GM12874 (cell line): ENCODE results near the gene MCL1.

Experiments used
- CTCF ChIP-seq: IDR thresholded peaks from 2 replicates; pipeline ENCODE4 v1.5.1; 2011; ENCODE audit warnings: low read depth, mild to moderate bottlenecking, control low read depth, low read length, moderate library complexity; ENCODE audit not compliant: insufficient read depth

The MCL1 gene

DNA sequence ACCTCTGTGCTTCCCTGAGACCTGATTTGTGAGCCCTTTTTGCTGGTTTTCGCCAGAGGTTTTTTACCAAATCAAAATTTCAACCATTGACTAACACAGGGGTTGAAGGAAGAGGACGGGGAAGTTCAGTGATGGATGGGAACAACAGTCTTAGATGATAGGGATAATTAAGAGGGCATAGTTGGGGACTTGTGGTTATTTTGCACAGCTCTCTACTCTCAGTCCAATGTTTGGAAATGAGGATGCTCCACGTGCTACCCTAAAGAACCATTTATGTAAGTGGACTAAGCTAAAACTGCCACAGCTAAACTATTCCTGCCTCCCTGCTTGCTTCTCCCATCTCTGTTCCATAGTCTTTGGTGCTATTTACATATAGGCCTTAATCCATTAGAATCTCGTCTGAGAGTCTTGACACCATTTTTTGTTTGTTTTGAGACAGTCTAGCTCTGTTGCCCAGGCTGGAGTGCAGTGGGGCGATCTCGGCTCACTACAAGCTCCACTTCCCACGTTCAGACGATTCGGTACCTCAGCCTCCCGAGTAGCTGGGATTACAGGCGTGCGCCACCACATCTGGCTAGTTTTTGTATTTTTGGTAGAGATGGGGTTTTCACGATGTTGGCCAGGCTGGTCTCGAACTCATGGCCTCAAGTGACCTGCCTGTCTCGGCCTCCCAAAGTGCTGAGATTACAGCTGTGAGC is 684 bp upstream of the MCL1 start:
- TF ChIP-seq CTCF, result no peak

- TF ChIP-seq CTCF, result no peak
Measured at GRCh38 chr1:150578272-150579109, 919 bp downstream of the MCL1 start.

DNA sequence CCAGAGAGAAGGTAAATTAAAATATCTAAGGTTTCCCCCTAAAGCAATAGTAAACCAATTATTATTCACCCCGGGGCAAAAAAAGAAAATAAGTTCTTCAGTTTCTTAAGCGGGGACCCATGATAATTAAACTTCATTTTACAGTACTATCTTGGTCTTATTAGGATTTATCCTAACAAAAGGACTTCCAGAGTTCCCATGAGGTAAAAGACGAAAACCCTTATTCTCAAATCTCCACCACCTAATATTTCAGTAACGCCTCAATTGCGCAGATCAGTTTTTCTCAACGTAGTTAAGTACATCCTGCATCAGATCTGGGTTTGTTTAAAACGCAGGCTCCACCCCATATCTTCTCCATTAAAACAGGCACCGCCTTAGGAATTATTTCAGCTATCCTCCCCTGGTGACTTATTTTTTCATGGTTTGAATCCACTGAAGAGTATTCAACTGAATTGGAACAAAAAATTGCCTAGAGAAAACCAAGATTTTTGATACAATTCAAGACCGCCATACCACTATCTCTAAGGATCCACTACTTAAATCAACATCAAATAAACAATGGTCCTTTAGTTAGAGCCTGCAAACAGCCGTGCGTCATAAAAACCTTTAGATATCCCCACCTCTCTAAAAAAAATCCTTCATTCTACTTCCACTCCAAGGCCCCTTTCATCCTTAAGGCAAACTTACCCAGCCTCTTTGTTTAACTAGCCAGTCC is 1.7 kb downstream of the MCL1 start:
- TF ChIP-seq CTCF, result no peak

- no peak for TF ChIP-seq CTCF
Measured at GRCh38 chr1:150576794-150577556, 2.4 kb downstream of the MCL1 start.

DNA sequence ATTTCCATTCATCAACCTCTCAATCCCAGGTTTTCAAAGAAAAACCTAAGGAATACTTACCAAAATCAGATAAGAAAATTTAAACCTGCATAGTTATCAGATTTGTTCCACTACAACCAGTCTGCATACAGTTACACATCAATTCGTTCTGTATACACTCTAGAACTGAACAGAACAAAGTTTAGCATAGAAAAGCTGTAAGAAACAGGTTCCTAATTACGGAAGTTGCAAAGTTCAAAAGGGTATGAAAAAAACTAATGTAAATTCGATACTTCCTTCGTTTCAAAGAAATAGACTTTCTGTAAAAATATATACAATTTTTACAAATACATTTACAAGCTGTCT is 3.1 kb downstream of the MCL1 start:
- TF ChIP-seq CTCF, result no peak

- TF ChIP-seq CTCF, result no peak
Measured at GRCh38 chr1:150575518-150576366, 3.7 kb downstream of the MCL1 start.
